Lower leg skin (tissue), 4 donors: ENCODE measurements around the gene TMEM87A. TPM values are rescaled to one million over a fixed set of nuclear protein-coding genes. Genes with fewer than 3 reads are reported as not detected.
"Not testable (repeated sequence)": the region's sequence is repeated elsewhere in the genome, so short reads cannot be mapped to it uniquely, and the experiment has no call there.

ENCODE experiments used
- DNase-seq, 2 donors: peaks; one replicate each; pipeline ENCODE4 v3.0.0-alpha.2; 2019; ENCODE audit warnings: low spot score in 2 of 2
- H3K4me3 ChIP-seq: fragments of 200-600 bp; sonication (generic); 2 replicates; pipeline ENCODE4 v1.5.1; 2017; ENCODE audit warnings: mild to moderate bottlenecking, low read depth; ENCODE audit not compliant: poor library complexity, severe bottlenecking
- CTCF ChIP-seq, 3 donors: fragments of 450-650 bp; IDR thresholded peaks; one replicate each; pipeline ENCODE4 v1.5.1; 2016; ENCODE audit warnings: antibody characterized with exemption in 3 of 3, mild to moderate bottlenecking in 3 of 3, moderate library complexity in 2 of 3
- POLR2A ChIP-seq, 2 donors: fragments of 450-650 bp; IDR thresholded peaks; one replicate each; pipeline ENCODE4 v1.6.1; 2016 to 2017; ENCODE audit warnings: antibody characterized with exemption in 2 of 2, mild to moderate bottlenecking in 1 of 2, moderate library complexity in 1 of 2
- WGBS, 2 donors: methylation state at CpG; one replicate each; pipeline ENCODE4 v1.1.5; 2018; 5-methylcytosine and 5-hydroxymethylcytosine counted together
- intact Hi-C: fragments of 100-400 bp; cut with DNase I; formaldehyde crosslinking; loops from one replicate; pipeline ENCODE4 v1.15.0; 2023; ENCODE audit warnings: low total_unique reads
- total RNA-seq, 4 donors: library from RNA; depleted of rRNA; stranded (reverse); fragments of >200 nt; gene quantifications; one replicate each; pipeline ENCODE4 v1.1.0, GENCODE V29; 2016

TMEM87A gene
- total RNA-seq, 4 donors from 2014 or later = 86.9 to 110 (median 95.9) TPM

GRCh38 chr15:42306681-42307080 lies 33.4 kb upstream of the TMEM87A start:
- TF ChIP-seq CTCF (IDR thresholded peaks at IDR 0.05) (no peak), POLR2A (IDR thresholded peaks at IDR 0.05) (no peak)
- H3K4me3 ChIP-seq = no peak overlapping the region
- intact Hi-C loops = loop anchor here (5.0 kb wide), 1 partner anchor 986 kb away; no protein-coding TSS in a partner anchor
- whole genome bisulfite sequencing, 2 donors = 78 to 82% methylated on average over 1 of the region's 1 CpG
- no peak for DNase-seq

GRCh38 chr15:42301004-42301403 lies 27.8 kb upstream of the TMEM87A start:
- H3K4me3 ChIP-seq, DNase-seq, intact Hi-C loops: not testable (repeated sequence)
- WGBS, 2 donors = 72 to 91% methylated on average over 4 of the region's 4 CpGs

- no peak for DNase-seq
- TF ChIP-seq CTCF (IDR thresholded peaks at IDR 0.05) (no peak), POLR2A (IDR thresholded peaks at IDR 0.05) (no peak)
- intact Hi-C loops = no loop called here
- 97 to 100% methylated on average over 1 of the region's 1 CpG for WGBS, 2 donors
- no peak overlapping the region for H3K4me3 ChIP-seq
Measured at GRCh38 chr15:42289166-42289565, 15.9 kb upstream of the TMEM87A start.

GRCh38 chr15:42287931-42288330 lies 14.7 kb upstream of the TMEM87A start:
- intact Hi-C loops = no loop called here

GRCh38 chr15:42286445-42287029 lies 13.3 kb upstream of the TMEM87A start:
- DNase-seq = no peak
- intact Hi-C loops = no loop called here
- 93 to 94% methylated on average over 4 of the region's 4 CpGs for WGBS, 2 donors
- TF ChIP-seq POLR2A (IDR thresholded peaks at IDR 0.05) = no peak
- TF ChIP-seq CTCF (IDR thresholded peaks at IDR 0.05) = no peak
- H3K4me3 ChIP-seq = no peak overlapping the region

More at GRCh38 chr15:42287931-42288330, 14.7 kb upstream of the TMEM87A start:
- no peak overlapping the region for H3K4me3 ChIP-seq
- TF ChIP-seq POLR2A (IDR thresholded peaks at IDR 0.05) (no peak), CTCF (IDR thresholded peaks at IDR 0.05) (no peak)
- WGBS, 2 donors = 97% methylated on average over 4 of the region's 4 CpGs
- DNase-seq = no peak

GRCh38 chr15:42285034-42285433 lies 11.8 kb upstream of the TMEM87A start:
- 93 to 94% methylated on average over 1 of the region's 1 CpG for WGBS, 2 donors
- no peak overlapping the region for H3K4me3 ChIP-seq
- no peak for TF ChIP-seq POLR2A (IDR thresholded peaks at IDR 0.05)
- TF ChIP-seq CTCF (IDR thresholded peaks at IDR 0.05) = no peak
- DNase-seq = no peak
- intact Hi-C loops = no loop called here
